ENCODE measurements around the gene MOSMO. TPM values are rescaled to one million over a fixed set of nuclear protein-coding genes. Genes with fewer than 3 reads are reported as not detected.

MOSMO gene
- total RNA-seq, 1 experiment from 2014 or later, result 27.6 TPM

GRCh38 chr16:21982108-21982507 is 25.8 kb upstream of the MOSMO start:
- BruUV-seq (replicated peaks), result no TSS peak
- peaks cover 61 to 62% of the 10 kb centered on the region in 2 experiments for H3K36me3 ChIP-seq (ENCODE audit: control insufficient read depth in 1 of 2, insufficient read depth in 2 of 2, low read length in 2 of 2)

More at GRCh38 chr16:21982108-21982507, 25.8 kb upstream of the MOSMO start:
- Histone ChIP-seq H4K20me1 (ENCODE audit: insufficient read depth) (no peaks in the 10 kb centered on the region), H3K27ac (ENCODE audit: low read depth, low read length) (no peak overlapping the region), H3K9ac (ENCODE audit: low read length) (no peak overlapping the region), H3K27me3 (ENCODE audit: insufficient read depth, low read length) (no peaks in the 10 kb centered on the region), H3K9me2 (ENCODE audit: insufficient read depth) (no peaks in the 10 kb centered on the region), H3K4me1 (ENCODE audit: control insufficient read depth in 1 of 2, insufficient read depth in 2 of 2, low read length in 2 of 2) (peaks cover 0 to 5% of the 10 kb centered on the region in 2 experiments; a peak in 1 of 4 replicates), H3K9me3 (ENCODE audit: control insufficient read depth in 1 of 2, insufficient read depth in 1 of 2, low read depth in 1 of 2, low read length in 2 of 2) (no peaks in the 10 kb centered on the region), H3K4me3 (replicated peaks in 1 of 2; ENCODE audit: low read depth in 1 of 2, low read length in 2 of 2) (no peak overlapping the region), H2AFZ (ENCODE audit: low read depth, low read length, poor library complexity, severe bottlenecking) (no peak overlapping the region), H3K4me2 (ENCODE audit: low read length) (no peak overlapping the region), H3K79me2 (ENCODE audit: insufficient read depth, low read length) (no peaks in the 10 kb centered on the region)
- DNase-seq (ENCODE audit: low read depth, low spot score) (no peak), ATAC-seq (peak; percentile 59; the same call in 1 of the 2 replicates)
- TF ChIP-seq ZFX (IDR thresholded peaks at IDR 0.05) (no peak), SRF (IDR thresholded peaks at IDR 0.05; ENCODE audit: low read depth) (no peak), EZH2 (IDR thresholded peaks at IDR 0.05) (no peak), RAD21 (IDR thresholded peaks at IDR 0.05; ENCODE audit: low read depth) (no peak), JUND (IDR thresholded peaks at IDR 0.05) (no peak), REST (IDR thresholded peaks at IDR 0.05; ENCODE audit: low read depth) (no peak), CTCF (IDR thresholded peaks at IDR 0.05 in 2 of 3, conservative IDR thresholded peaks at IDR 0.05 in 1 of 3; ENCODE audit: borderline replicate concordance in 1 of 3, insufficient read depth in 1 of 3, low read depth in 2 of 3, low read length in 2 of 3) (peak in 1 of 3 experiments; percentile 22; a peak in 1 of 6 replicates), POLR2A (IDR thresholded peaks at IDR 0.05; ENCODE audit: borderline replicate concordance, extremely low read depth, insufficient read depth, insufficient read length) (no peak)
- ChIA-PET RAD21 (ENCODE audit: low non-redundant PET in 1 of 2, low total read pairs in 2 of 2, uncharacterized antibody in 2 of 2, unreplicated experiment in 2 of 2) (interaction anchor here in 1 of 2 experiments (0.5 kb wide), 1 partner anchor 18 kb away, joined by 3 read pairs; no protein-coding TSS in a partner anchor), CTCF (interaction anchor here (0.9 to 2.2 kb wide), 3 partner anchors 22 to 206 kb away, joined by 3 to 8 read pairs (median 3); no protein-coding TSS in a partner anchor), POLR2A (no interaction called here)
- intact Hi-C loops (cut with micrococcal nuclease), result no loop called here
